ENCODE measurements around the gene C4orf46. TPM values are rescaled to one million over a fixed set of nuclear protein-coding genes. Genes with fewer than 3 reads are reported as not detected.
"Not testable (repeated sequence)": the region's sequence is repeated elsewhere in the genome, so short reads cannot be mapped to it uniquely, and the experiment has no call there.

The C4orf46 gene
- total RNA-seq, result 18.2 and 20.1 TPM in 2 replicates
- long read RNA-seq, transcript C4orf46-201 (2 exons, 3,521 nt), result major isoform, 48 of 59 reads
- long read RNA-seq, partial matches to known transcripts, result 0 of 59 reads
- long read RNA-seq, other reads (novel, unspliced or antisense), result 7 of 59 reads

- peak within 1 kb of the TSS; percentile 98 for H3K4me3 Mint-ChIP-seq (ENCODE audit: low read depth)
- H3K36me3 Mint-ChIP-seq (ENCODE audit: insufficient read depth), result peaks cover 2% of the 10 kb centered on the region
- TF ChIP-seq CTCF (IDR thresholded peaks at IDR 0.05; ENCODE audit: unreplicated experiment), result no peak
- no peaks in the 10 kb centered on the region for H3K9me3 Mint-ChIP-seq (ENCODE audit: low read depth)
- peak within 1 kb of the TSS; percentile 99 for H3K27ac Mint-ChIP-seq
- peaks cover 15% of the 10 kb centered on the region for H3K4me1 Mint-ChIP-seq (ENCODE audit: low read depth)
- DNase-seq (ENCODE audit: low spot score, unreplicated experiment), result no peak
- no peaks in the 10 kb centered on the region for H3K27me3 Mint-ChIP-seq
These were observed at the start of gene C4orf46 for GRCh38 chr4:158671665-158671914. TSS of gene C4orf46 (minus strand) at chr4:158671887. CDS start at chr4:158671801, 86 bp downstream.

GRCh38 chr4:158715802-158716201, 44.1 kb upstream of the C4orf46 start:
- Mint-ChIP-seq H3K27me3 (no peaks in the 10 kb centered on the region), H3K9me3 (ENCODE audit: low read depth) (no peaks in the 10 kb centered on the region), H3K4me3 (ENCODE audit: low read depth) (no peak overlapping the region), H3K36me3 (ENCODE audit: insufficient read depth) (peaks cover 50% of the 10 kb centered on the region), H3K4me1 (ENCODE audit: low read depth) (no peaks in the 10 kb centered on the region), H3K27ac (no peak overlapping the region)
- TF ChIP-seq CTCF (IDR thresholded peaks at IDR 0.05; ENCODE audit: unreplicated experiment), result no peak
- no peak for DNase-seq (ENCODE audit: low spot score, unreplicated experiment)

DNA sequence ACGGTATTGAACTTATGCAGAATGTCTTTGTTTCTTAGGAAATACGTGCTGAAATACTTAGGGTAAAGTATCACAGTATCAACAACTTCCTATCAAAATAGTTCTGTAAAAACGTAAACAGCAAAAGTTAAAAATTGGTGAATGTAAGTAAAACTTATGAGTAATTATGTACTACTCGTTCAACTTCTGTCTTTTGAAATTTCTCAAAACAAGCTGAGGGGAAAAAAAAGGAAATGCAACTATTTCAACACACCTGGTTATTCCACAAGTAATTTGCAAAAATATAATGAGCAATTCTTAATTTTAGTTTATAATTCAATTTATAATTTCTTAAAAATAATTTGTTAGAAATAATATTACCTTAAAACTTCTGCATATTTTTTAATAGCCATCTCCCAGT, 43.2 kb upstream of the C4orf46 start:
- no peak for TF ChIP-seq CTCF (IDR thresholded peaks at IDR 0.05; ENCODE audit: unreplicated experiment)
- no peaks in the 10 kb centered on the region for H3K27me3 Mint-ChIP-seq
- H3K4me1 Mint-ChIP-seq (ENCODE audit: low read depth), result no peaks in the 10 kb centered on the region
- H3K27ac Mint-ChIP-seq, result no peak overlapping the region
- H3K9me3 Mint-ChIP-seq (ENCODE audit: low read depth), result no peaks in the 10 kb centered on the region
- peaks cover 54% of the 10 kb centered on the region for H3K36me3 Mint-ChIP-seq (ENCODE audit: insufficient read depth)
- no peak overlapping the region for H3K4me3 Mint-ChIP-seq (ENCODE audit: low read depth)
- DNase-seq (ENCODE audit: low spot score, unreplicated experiment), result no peak

DNA sequence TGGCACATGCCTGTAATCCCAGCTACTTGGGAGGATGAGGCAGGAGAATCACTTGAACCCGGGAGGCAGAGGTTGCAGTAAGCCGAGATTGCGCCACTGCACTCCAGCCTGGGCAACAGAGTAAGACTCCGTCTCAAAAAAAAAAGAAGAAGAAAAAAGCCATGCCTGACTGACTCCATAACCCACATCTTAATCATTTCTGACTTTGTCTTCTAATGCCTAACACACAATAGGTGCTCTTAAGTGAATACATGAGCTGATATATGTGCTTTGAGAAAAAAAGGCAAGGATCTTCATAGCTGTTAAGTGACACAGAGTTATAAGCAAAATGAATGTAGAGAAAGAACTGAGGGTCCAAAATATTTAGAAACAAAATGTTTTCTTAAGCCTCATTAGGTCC, 40.9 kb upstream of the C4orf46 start:
- H3K27ac Mint-ChIP-seq; H3K27me3 Mint-ChIP-seq; H3K4me1 Mint-ChIP-seq (ENCODE audit: low read depth); DNase-seq (ENCODE audit: low spot score, unreplicated experiment); H3K9me3 Mint-ChIP-seq (ENCODE audit: low read depth); H3K4me3 Mint-ChIP-seq (ENCODE audit: low read depth): not testable (repeated sequence)
- H3K36me3 Mint-ChIP-seq (ENCODE audit: insufficient read depth), result peaks cover 42% of the 10 kb centered on the region

DNA sequence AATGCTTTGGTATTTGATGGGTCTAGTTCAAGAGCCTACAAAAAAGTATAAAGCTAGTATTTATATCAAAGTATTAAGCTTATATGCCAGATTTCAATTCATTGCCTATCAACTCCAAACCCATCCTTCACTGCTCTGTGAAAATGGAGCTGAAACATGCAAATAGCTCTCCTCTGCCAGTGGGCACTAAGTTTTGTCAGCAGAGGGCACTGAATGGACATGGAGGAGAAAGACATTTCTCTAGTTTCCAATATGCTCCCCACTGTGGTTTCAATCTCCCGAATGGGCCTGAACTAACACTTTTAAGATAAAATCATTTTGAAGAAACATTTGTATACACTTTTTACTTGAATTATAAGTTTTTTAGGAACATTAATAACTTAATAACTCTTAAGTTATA, 39.1 kb upstream of the C4orf46 start:
- peak; percentile 9 for TF ChIP-seq CTCF (IDR thresholded peaks at IDR 0.05; ENCODE audit: unreplicated experiment)
- H3K4me1 Mint-ChIP-seq (ENCODE audit: low read depth), result no peaks in the 10 kb centered on the region
- no peaks in the 10 kb centered on the region for H3K9me3 Mint-ChIP-seq (ENCODE audit: low read depth)
- no peak overlapping the region for H3K4me3 Mint-ChIP-seq (ENCODE audit: low read depth)
- H3K27me3 Mint-ChIP-seq, result no peaks in the 10 kb centered on the region
- H3K36me3 Mint-ChIP-seq (ENCODE audit: insufficient read depth), result peaks cover 41% of the 10 kb centered on the region
- H3K27ac Mint-ChIP-seq, result no peak overlapping the region
- DNase-seq (ENCODE audit: low spot score, unreplicated experiment), result no peak

DNA sequence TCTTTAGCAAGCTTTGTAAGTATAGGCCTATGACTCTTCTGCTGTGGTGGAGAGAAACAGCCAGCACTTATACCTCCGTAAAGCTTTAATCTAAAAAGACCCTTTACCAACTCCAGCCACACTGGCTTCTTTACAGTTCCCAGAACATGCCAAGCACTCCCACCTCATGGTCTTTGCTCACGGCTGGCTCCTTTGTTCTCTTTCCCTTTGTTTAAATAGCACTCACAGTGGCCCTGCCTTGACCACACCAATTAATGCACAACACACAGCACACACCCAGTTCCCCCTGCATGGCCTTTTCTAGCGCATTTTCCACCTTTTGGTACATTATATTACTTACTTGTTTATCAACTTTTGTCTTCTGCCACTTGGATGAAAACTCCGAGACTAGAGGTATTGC, 32.6 kb upstream of the C4orf46 start:
- H3K4me3 Mint-ChIP-seq (ENCODE audit: low read depth), result no peak overlapping the region
- no peaks in the 10 kb centered on the region for H3K27me3 Mint-ChIP-seq
- H3K36me3 Mint-ChIP-seq (ENCODE audit: insufficient read depth), result peaks cover 14% of the 10 kb centered on the region
- no peaks in the 10 kb centered on the region for H3K9me3 Mint-ChIP-seq (ENCODE audit: low read depth)
- H3K27ac Mint-ChIP-seq, result peak overlapping the region; percentile 81
- TF ChIP-seq CTCF (IDR thresholded peaks at IDR 0.05; ENCODE audit: unreplicated experiment), result no peak
- DNase-seq (ENCODE audit: low spot score, unreplicated experiment), result no peak
- peaks cover 4% of the 10 kb centered on the region for H3K4me1 Mint-ChIP-seq (ENCODE audit: low read depth)
